Prostate gland (tissue), 2 donors: ENCODE results near the gene MATN1.

Source experiments
- POLR2A ChIP-seq: fragments of 450-650 bp; IDR thresholded peaks from one replicate; pipeline ENCODE4 v1.6.1; 2016; ENCODE audit warnings: antibody characterized with exemption, mild to moderate bottlenecking
- TF ChIP-seq, protein P1 (sequence below), 4 experiments: fragments of 200-600 bp in 2 of 4; fragments of 450-650 bp in 2 of 4; sonication (generic) in 2 of 4; IDR thresholded peaks; 1 replicate in 3 of 4; 2 replicates in 1 of 4; pipeline ENCODE4 v1.5.1; 2016 to 2019; ENCODE audit warnings: antibody characterized with exemption in 4 of 4, mild to moderate bottlenecking in 2 of 4, moderate library complexity in 2 of 4

DNA sequence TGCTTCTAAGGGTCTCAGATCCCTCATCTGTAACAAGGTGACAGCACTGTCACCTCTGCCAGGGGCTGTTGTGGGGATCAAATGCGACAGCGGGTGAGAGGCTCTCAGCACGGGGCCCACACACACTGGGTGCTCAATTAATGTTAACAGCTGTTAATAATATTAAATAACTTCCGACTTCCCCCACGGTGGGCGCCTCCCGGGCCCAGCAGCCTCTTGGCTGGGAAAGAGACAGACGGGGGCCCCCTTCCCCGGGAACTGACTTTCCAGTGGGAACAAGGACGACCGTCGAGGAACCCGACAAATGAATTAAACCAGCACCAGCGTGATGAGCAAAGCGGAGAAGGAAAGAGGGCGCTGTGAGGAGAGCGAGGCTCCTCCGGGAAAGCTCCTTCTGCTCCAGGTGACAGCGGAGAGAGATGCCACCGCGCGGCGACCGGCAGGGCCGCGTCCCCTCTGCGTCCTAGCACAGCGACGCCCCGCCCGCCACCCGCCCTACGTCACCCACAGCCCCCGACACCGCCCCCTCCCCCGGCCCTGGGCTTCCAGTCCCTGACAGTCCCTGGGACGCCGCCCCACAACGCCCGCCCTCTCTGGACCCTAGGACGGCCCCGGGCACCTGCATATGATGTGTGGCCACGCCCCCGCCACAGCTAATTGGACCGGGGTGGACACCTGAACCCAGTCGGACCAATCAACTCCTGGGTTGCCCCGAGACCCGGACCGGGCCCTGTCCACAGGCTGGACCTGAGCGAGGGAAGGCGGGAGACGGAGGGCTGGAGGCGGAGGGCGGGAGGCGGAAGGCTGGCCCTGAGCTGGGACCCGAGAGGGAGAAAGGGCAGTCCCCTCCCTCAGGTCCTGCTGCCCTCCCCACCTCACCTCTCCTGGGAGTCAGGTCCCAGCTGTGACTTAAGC is 38.2 kb downstream of the MATN1 start:
- TF ChIP-seq, protein P1, sequence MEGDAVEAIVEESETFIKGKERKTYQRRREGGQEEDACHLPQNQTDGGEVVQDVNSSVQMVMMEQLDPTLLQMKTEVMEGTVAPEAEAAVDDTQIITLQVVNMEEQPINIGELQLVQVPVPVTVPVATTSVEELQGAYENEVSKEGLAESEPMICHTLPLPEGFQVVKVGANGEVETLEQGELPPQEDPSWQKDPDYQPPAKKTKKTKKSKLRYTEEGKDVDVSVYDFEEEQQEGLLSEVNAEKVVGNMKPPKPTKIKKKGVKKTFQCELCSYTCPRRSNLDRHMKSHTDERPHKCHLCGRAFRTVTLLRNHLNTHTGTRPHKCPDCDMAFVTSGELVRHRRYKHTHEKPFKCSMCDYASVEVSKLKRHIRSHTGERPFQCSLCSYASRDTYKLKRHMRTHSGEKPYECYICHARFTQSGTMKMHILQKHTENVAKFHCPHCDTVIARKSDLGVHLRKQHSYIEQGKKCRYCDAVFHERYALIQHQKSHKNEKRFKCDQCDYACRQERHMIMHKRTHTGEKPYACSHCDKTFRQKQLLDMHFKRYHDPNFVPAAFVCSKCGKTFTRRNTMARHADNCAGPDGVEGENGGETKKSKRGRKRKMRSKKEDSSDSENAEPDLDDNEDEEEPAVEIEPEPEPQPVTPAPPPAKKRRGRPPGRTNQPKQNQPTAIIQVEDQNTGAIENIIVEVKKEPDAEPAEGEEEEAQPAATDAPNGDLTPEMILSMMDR (IDR thresholded peaks at IDR 0.05) = peak in 1 of 4 experiments; percentile 44
- no peak for TF ChIP-seq POLR2A
